IPS-18c (cell line): ENCODE results near the gene AHCYL2.
"Not testable (repeated sequence)": the region's sequence is repeated elsewhere in the genome, so short reads cannot be mapped to it uniquely, and the experiment has no call there.

ENCODE experiments used
- H3K4me3 ChIP-seq: 2 replicates; pipeline ENCODE4 v1.7.0; 2013; ENCODE audit warnings: low read depth, mild to moderate bottlenecking, low read length, moderate library complexity; ENCODE audit not compliant: insufficient read depth
- H3K9me3 ChIP-seq: one replicate; pipeline ENCODE4 v1.6.1; 2013; ENCODE audit warnings: mild to moderate bottlenecking, low read length, moderate library complexity; ENCODE audit not compliant: control insufficient read depth, insufficient read depth

Gene AHCYL2

DNA sequence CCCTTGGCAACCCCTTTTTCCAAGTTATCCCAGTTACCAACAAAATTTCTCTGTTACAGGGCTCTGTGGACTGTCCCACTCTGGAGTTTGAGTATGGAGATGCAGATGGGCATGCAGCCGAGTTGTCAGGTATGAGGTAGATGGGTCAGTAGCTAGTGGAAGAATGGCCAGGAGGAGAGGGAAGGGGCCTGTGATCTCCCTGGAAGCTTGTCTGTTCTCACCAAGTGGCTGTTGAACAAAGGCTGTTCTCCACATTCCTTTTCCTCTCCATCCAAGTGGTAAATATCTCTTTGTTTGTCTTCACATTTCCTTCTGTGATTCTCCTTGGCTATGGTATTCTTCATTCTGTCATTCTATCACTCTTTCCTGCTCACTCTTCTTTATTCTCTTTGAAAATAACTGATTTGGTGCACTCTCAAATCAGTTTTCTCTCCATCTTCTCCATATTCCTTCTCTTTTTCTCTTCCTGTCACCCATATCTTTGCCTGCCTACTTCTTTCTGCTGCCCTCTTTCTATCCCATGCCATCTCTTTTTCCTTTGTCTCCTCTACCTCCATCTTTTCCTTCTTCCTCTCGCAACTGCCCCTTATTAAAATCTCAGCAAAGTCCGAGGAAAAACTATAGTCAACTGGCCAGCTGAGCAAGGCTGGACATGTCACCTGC, 215.3 kb downstream of the AHCYL2 start:
- no peak overlapping the region for H3K4me3 ChIP-seq
- peaks cover 2% of the 10 kb centered on the region for H3K9me3 ChIP-seq

DNA sequence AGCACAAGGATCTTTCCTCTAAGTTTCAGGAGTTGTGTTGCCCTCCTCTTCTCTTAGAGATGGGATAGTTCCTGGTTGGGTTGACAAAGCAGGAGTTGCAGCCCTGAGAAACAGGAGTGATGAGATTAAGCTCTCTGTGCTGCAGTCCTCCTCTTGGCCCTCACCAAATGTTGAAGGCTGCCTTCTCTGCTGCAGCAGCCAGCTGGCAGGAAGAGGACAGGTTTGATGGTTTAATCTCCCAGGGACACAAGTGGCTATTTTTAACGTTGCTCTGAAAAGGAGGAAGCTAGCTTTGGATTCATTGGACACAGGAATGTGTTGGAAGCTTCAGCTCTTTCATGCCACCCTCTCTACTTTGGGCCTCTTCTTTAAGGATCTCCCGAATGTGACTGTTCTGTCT, 218.8 kb downstream of the AHCYL2 start:
- H3K9me3 ChIP-seq: peaks cover 2% of the 10 kb centered on the region

DNA sequence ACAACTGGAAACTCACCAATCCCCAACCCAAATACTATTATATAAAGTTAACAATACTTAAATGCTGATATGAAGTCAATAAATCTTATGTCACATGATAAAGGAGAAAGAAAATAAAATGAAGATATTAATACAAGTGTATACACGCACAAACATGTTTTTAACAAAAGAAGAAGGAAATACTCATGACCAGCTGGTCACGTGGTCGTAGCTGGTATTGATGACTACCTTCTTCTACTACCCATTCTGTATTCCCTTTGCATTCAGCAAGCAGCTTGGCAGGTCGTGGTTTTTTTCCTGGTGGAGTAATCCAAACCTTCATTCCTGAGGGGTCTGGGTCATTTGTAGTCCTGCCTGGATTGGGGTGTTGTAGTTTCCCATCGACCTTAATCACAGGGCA, 219.9 kb downstream of the AHCYL2 start:
- not testable (repeated sequence) for H3K4me3 ChIP-seq, H3K9me3 ChIP-seq

More for the DNA sequence above, 218.8 kb downstream of the AHCYL2 start:
- H3K4me3 ChIP-seq: no peak overlapping the region

DNA sequence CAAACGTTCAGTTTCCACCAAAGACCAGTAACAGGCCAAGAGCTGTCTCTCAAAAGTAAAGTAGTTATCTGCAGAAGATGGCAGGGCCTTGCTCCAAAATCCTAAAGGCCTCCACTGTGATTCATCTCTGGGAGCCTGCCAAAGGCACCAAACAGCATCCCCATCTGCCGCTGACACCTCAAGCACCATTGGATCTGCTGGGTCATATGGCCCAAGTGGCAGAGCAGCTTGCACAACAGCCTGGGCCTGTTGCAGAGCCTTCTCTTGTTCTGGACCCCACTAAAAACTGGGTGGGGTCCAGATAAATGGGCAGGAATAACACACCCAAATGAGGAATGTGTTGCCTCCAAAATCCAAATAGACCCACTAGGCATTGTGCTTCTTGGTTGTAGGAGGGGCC, 222.1 kb downstream of the AHCYL2 start:
- not testable (repeated sequence) for H3K4me3 ChIP-seq, H3K9me3 ChIP-seq

DNA sequence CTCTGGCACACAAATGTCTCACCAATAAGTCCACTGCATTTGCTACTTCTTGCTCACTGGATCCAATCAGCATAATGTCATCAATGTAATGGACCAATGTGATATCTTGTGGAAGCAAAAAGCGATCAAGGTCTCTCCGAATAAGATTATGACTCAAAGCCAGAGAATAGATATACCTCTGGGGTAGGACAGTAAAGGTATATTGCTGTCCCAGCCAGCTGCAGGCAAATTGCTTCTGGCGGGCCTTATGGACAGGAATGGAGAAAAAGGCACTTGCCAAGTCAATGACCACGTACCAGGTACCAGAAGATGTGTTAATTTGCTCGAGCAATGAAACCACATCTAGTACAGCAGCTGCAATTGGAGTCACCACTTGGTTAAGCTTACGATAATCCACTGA, 222.6 kb downstream of the AHCYL2 start:
- H3K4me3 ChIP-seq, H3K9me3 ChIP-seq: not testable (repeated sequence)

DNA sequence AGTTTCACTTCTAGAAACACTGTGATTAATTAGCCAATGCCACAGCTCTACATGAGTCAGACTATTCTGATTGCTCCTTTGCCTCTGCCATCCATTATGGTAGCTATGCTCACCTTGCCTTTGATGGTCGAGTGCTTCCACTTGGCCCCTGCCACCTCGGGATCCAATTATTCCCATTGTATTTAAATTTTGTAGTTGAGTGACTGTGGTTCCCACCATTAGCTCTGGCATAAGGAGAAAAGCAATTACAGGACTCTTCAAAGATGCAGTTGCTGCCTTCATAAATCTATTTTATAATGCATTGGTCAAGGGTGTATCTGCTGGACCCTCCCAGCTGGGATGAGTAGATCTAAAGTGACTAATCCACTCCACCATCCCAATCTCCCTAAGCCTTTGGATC, 223.8 kb downstream of the AHCYL2 start:
- H3K4me3 ChIP-seq, H3K9me3 ChIP-seq: not testable (repeated sequence)

DNA sequence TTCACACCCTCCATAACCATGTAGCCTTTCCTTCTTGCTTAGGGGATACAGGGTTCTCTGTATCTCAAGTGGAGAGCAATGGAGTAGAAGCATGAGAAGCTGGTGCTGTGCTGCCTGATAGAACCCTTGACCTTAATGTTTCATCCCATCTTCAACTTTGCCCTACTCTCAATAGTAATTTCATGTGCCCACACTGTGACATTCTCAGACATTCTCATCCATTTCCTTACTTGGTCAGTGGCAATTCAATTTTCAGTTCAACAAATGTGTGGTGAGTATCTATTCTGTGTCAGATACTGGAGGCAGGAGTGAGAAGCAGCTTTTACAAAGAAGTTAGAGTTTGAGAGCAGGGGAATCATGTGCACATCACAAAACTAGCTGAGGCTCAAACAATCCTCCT, 225.5 kb downstream of the AHCYL2 start:
- H3K4me3 ChIP-seq: no peak overlapping the region
- H3K9me3 ChIP-seq: no peaks in the 10 kb centered on the region

DNA sequence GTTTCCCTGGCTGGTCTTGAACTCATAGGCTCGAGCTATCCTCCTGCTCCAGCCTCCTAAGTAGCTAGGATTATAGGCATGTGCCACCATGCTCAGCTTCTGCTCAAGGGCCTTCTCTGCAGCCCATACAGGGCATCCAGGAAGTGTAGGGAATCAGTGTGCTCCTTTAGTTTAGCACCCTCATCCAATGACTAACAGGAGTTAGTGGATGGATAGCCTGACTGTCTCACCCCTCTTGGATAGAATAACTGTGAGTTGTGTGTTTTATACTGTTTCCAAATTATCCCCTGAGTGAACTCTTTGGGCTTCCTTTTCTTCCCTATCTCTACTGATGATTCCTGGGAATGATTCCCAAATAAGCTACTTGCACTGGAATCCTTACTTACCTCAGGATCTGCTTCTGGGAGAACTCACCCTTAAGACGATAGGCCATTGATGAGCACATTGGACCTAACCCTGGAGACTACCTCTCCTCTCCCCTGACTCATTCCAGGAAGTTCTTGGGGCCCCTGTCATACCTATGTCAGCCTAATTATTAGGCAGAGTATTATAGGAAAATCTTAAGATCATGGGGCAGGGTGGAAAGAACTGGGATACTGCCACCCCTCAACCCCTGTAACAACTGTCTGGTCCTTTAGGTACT, 227.9 kb downstream of the AHCYL2 start:
- Histone ChIP-seq H3K9me3 (no peaks in the 10 kb centered on the region), H3K4me3 (no peak overlapping the region)

DNA sequence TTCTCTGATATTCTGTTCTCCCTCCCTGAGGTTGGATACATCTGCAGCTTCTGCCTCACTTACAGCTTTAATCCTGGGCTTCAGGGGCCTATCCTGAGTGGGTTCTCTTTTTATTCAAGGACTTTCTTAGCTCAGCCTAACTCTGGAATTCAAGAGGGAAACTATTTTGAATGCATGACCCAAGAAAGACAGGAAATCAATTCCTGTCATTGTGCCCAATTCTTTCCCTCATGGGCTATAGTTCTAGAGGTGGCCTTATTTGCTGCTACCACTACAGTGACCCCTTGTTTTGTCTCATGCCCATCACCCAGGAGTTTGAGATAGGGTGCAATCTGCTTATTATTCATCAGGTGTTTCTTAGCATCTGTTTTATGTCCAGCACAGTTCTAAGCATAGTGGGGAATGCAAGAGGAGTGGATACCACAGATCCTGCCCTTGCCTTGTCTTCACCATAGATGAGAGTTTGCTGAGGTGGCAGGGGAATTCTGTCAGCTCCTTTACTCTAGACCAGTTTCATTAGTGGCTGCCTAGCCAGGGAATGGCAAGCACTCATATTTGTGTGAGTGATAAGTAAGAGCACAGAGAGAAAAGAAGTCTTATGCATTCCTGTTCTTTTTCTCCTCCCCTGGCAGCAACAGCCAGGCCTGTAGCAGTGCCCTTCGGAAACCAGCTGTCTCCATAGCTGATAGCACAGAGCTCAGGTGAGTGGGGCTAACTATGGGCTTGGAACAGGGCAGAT, 228.8 kb downstream of the AHCYL2 start:
- Histone ChIP-seq H3K4me3 (no peak overlapping the region), H3K9me3 (no peaks in the 10 kb centered on the region)

DNA sequence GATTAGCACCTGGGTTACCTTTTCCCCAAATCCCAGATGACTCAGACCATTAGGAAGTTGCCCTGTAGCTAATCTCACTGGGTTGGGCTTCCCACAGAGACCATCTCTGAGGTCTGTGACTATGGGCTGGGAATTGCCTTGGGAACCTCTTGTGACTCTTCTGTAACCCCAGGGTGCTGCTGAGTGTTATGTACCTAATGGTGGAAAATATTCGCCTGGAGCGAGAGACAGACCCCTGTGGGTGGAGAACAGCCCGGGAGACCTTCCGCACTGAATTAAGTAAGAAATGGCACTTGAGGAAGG, 229.4 kb downstream of the AHCYL2 start:
- Histone ChIP-seq H3K4me3 (no peak overlapping the region), H3K9me3 (no peaks in the 10 kb centered on the region)

DNA sequence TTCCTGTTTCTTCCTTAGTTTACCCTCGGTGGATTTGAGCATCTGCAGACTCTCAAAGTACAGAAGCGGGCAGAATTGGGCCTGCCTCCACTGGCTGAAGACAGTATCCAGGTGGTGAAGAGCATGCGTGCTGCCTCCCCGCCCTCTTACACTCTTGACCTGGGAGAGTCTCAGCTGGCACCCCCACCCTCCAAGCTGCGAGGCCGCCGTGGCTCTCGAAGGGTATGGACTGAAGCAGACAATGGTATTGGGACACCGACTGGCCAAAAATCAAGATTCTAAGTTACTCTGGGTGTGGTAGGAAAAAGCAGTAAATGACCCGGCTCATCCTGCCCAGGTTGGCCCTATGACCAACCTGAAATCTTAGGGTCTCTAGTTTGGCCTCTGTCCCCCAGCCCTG, 231.6 kb downstream of the AHCYL2 start:
- Histone ChIP-seq H3K4me3 (no peak overlapping the region), H3K9me3 (no peaks in the 10 kb centered on the region)

DNA sequence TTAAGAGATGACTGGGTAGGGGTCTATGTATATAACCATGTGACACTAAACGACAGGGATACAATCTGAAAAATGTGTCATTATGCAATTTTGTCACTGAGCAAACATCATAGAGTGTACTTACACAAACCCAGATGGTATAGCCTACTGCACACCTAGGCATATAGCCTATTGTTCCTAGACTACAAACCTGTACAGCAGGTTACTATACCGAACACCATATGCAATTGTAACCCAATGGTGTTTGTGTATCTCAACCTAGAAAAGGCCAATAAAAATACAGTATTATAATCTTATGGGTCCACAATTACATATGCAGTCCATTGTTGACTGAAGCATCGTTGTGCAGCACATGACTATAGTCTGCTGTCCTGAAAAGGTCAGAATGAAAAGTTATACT, 232.3 kb downstream of the AHCYL2 start:
- no peak overlapping the region for H3K4me3 ChIP-seq
- H3K9me3 ChIP-seq: no peaks in the 10 kb centered on the region

DNA sequence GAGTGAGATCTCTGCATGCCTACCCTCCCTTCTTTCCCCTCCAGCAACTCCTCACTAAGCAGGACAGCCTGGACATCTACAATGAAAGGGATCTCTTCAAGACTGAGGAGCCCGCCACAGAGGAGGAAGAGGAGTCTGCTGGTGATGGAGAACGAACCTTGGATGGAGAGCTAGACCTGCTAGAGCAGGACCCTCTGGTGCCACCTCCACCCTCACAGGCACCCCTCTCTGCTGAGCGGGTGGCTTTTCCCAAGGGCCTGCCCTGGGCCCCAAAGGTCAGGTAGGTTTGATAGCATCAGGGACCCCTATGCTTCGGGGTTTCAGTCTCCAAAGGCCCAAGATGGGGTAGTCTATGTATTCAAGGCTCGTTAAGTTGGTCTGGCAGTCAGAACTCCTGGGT, 233.3 kb downstream of the AHCYL2 start:
- Histone ChIP-seq H3K9me3 (no peaks in the 10 kb centered on the region), H3K4me3 (no peak overlapping the region)

DNA sequence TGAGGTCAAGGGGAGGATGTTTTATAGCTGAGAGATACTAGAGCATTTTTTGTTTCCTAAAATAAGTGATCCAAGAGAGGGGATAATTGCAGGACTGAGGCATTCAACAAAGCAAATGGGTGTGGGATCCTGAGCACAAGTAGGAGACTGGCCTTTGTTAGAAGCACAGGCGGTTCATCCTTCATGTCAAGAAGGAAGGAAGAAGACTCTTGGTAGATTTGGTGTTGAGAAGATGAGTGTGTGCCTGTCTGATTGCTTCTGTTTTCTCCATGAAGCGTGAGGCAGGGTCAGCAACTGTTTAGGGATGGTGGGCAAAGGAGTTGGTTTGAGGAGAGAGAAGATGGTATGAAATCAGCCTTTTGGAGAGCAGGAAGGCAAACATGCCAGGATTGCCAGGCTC, 237.0 kb downstream of the AHCYL2 start:
- no peak overlapping the region for H3K4me3 ChIP-seq
- no peaks in the 10 kb centered on the region for H3K9me3 ChIP-seq

DNA sequence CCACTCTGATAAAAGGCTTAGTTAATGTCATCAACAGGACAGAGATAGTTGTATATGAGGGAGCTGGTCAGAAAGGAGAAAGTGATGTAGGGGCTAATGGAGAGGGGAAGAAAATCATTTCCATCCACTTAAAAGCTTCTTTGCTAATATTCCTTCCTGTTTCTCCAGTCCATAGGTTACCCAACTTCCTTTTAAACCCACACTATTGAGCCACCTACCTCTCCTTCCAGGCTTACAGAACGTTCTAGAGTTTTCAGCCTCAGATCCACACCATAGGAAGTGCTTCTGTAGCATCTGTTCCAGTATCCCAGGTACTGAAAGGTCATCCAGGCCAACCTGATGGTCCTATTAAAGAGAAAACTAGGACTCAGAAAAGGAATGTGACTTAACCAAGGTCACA, 237.6 kb downstream of the AHCYL2 start:
- H3K9me3 ChIP-seq: no peaks in the 10 kb centered on the region
- no peak overlapping the region for H3K4me3 ChIP-seq

DNA sequence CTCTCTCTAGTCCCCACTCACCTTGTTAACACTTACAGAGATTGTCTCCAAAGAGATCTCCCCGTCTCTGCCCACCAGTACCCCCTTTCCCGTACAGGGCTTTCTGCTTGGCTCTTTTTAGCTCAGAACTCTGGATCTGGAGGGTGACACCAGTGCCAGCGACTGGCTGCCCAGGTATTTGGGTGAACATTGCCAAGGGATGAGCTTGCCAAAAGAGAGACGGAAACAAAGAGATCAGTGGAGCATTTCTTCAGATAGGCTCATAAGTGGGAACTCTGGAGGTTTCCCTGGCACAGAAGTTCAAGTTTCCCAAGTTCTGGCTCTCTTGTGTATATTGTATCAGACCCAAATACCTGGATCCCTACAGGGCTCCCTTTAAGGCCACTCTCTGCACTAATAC, 239.4 kb downstream of the AHCYL2 start:
- Histone ChIP-seq H3K9me3 (no peaks in the 10 kb centered on the region), H3K4me3 (no peak overlapping the region)

DNA sequence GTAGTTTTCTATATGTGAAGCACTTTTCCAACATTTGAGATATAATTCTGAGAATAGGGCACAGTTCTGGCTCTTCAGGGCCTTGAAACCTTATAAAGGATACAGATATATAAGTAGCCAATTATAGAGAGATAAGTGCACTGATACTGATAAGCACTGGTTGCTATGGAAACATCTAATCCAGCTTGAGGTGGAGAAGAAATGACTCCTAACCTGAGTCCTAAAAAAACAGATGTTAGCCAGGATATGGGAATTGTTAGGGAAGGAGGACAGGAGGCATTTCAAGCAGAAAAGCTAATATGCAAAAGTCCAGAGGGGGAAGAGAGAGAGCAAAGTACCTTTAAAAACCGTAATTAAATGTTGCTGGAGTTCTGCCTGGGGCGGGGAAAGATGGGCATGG, 240.2 kb downstream of the AHCYL2 start:
- no peak overlapping the region for H3K4me3 ChIP-seq
- H3K9me3 ChIP-seq: no peaks in the 10 kb centered on the region

DNA sequence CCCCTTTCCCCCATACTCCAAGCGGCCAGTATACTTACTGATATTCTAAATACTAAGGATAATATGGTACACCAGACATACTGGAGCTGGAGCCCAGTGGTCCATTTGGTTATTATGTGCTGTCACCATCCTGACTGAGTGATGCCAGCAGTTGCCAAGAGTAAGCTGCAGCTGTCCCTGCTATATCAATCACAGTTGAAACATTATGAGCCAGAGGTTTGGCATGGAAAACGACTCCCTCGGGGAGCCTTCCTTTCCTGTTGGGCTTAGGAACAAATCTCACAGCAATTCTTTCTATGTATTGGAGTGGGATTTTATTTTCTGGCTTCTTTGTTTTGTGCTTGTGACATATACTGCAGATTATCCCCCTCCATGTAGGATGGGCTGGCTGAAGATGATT, 242.0 kb downstream of the AHCYL2 start:
- Histone ChIP-seq H3K9me3 (no peaks in the 10 kb centered on the region), H3K4me3 (no peak overlapping the region)

DNA sequence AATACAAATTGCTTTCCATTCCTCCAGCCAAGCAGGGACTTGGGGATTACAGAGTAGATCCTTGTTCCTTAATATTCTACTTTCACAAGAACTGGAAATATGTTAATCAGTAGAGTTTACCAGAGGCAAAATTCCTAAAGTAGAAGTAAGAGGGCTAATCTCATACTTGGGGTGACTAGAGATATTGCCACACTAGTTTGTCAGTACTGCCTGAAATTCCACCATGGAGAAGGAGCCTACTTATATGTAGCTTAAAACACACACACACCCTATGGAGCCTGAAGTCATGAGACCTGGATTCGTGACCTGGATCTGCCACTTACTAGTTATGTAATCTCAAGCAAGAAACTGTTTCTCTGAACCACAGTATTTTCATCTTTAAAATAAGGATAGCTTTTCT, 243.3 kb downstream of the AHCYL2 start:
- Histone ChIP-seq H3K9me3 (no peaks in the 10 kb centered on the region), H3K4me3 (no peak overlapping the region)
